GM21825 (cell line): ENCODE results near the gene UBR4.

ENCODE experiments used
- ATAC-seq: cut with Tn5 transposase; IDR thresholded peaks from one replicate; pipeline ENCODE4 v1.9.1; 2021; ENCODE audit warnings: mild to moderate bottlenecking, moderate library complexity; ENCODE audit not compliant: unreplicated experiment

Gene UBR4

DNA sequence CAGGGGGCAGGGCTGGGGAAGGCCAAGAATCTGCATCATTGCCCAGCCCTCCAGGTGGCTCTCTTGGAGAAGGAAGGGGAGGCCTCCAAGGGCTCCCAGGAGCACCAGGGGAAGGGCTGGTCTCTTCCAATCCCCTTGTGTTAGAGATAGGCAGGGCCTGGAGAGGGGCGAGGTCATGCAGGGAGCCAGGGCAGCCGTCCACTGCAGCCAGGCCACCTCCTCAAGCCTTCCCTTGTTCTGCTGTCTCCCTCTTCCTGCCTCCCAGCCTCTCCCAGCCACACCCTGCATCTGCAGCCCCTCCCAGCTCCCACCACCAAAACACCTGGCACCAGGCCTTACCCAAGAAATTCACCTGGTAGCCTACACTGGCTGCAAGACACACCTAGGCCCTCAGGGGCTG is 148.3 kb downstream of the UBR4 start:
- ATAC-seq = no peak

DNA sequence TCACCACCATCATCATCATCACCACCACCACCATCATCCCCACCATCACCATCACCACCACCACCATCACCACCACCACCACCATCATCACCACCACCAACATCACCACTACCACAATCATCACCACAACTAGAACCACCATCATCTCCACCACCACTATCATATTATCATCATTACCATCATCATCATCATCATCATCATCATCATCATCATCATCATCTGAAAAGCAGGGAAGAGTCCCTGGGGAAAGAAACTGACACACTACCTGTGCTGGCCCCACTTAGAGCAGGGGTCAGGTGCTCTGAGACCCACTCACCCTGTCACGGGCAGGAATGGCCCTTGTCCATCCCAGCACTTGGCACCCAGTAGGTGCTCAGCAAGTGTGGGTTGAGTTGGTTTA is 148.7 kb downstream of the UBR4 start:
- ATAC-seq = no peak

DNA sequence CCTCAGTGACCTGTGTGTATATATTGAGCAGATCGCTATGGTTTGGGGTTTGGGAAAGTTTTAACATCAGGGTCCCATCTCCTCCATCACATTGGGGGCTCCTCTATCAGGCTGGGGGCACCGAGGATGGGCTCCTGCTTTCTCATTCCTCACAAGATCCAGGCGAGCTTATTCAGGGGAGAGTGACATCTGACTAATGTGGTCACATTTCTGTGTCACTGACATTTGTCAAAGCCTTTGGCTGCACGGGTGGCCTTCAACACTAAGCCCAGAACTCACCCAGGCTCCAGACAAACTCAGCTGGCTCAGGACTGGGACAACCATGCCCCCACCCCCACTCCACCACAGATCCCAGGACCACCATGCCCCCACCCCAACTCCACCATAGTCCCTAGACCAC is 150.3 kb downstream of the UBR4 start:
- no peak for ATAC-seq

DNA sequence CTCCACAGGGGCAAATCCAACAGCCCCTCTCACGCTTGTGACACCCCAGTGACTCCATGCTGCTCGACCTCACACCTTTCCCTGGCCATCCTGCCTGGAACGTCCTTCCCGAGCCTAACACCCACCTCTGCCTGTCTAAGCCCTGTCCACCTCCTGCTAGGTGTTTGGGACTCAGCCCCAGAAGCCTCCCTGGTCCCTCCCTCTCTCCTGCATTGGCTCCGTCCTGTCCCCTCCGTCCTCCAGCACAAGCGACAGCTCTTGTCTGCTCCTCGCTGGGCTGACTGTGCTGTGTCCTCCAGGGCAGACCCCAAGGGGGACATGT is 151.6 kb downstream of the UBR4 start:
- ATAC-seq = no peak

DNA sequence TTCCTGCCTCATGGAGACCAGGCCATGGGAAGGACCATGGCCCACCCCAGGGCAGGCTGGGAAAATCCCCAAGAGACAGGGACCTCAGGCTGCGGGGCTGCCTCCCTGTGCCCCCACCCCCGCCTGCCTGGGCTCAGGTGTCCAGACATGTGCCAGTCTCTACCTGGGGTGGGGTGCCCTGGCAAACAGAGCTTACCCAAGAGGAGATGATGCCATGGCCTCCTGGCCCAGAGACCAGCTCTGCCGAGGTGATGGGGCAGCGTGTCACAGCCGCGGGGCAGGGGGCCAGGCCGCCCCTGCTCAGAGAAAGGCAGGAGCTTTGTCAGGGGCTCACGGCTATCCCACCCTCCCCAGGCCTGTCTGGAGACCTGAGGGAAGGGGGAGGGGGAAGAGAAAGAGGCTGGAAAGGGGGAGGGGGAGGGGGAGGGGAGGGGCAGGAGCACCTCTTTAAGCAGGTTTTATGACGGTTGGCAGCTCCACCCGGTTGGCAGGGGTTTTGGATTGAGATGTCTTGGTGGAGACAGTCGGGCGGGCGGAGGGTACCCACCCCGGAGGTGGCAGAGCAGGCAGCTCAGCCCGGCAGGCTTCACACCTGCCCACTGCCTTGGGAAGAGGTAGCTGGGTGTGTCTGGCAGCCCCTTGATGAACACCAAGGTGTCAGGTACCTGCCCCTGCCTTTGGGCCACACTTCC is 152.1 kb downstream of the UBR4 start:
- ATAC-seq = no peak

DNA sequence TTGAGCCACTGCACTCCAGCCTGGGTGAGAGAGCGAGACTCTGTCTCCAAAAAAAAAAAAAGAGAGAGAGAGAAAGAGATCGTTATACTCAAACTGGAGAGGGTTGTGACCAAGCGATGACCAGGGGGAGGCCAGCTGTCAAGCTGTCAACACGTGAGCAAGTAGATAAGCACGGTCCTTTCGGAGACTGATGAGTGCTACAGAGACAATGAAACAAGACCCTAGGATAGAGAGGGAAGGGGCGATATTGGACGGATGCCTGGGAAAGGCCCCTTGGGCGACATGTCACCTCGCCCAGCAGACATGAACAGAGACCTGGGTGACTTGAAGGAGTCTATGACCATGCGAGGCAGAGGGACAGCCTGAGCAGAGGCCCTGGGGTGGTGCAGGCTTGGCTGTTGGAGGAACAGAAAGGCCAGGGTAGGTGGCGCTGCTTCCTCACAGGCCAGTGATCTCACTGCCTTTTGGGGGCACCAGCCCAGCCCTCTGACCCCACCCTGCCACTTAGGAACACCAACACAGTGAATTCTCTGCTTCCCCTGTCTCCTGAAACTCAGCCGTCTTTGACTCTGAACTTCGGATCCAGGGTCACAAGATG is 152.8 kb downstream of the UBR4 start:
- ATAC-seq = no peak

DNA sequence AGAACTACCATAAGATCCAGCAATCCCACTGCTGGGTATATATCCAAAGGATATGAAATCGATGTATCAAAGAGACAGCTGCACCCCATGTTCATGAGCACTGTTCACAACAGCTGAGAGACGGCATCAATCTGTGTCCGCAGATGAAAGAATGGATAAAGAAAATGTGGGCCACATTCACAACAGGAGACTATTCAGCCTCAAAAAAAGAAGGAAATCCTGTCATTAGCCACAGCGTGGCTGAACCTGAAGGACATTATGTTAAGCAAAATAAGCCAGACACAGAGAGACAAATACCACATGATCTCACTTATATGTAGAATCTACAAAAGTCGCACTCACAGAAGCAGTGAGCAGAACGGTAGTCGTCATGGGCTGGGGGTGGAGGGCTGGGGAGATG is 154.4 kb downstream of the UBR4 start:
- ATAC-seq = no peak

DNA sequence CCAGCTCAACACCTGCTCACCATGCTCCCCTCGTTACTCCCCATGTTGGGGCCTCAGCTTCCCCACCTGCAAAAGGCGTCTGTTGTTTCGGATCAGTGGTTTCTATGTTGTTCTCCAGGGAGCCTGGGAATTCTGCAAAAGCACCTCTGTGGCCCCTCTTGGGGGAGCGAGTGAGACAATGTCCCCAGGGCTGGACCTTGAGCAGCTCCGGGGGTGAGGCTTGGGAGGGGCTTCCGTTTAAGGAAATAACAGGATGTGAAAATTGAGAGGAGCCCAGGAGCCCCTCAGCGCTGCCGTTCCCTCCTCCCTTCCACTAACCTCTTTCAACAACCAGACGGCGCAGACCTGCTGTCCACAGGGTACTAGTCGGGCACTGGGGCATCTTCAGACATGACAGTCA is 155.1 kb downstream of the UBR4 start:
- ATAC-seq = no peak

DNA sequence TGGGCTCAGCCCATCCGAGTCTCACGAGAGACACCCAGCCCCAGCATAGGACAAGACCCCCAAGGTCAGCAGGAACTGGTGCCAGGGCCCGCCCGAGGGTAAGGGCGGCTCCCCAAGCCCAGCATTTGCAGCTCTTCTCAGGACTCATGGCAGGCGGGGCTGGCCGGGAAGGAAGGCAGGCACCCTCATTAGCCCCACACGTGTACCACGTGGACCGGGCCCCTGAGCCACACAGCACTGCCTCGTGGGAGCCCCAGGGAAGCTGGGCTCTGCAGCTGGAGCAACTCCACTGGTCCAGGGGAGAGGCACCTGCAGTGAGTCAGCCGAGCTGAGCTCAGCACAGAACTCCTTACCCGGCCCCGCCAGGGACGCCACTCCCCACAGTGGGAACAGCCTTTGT is 155.8 kb downstream of the UBR4 start:
- ATAC-seq = no peak

DNA sequence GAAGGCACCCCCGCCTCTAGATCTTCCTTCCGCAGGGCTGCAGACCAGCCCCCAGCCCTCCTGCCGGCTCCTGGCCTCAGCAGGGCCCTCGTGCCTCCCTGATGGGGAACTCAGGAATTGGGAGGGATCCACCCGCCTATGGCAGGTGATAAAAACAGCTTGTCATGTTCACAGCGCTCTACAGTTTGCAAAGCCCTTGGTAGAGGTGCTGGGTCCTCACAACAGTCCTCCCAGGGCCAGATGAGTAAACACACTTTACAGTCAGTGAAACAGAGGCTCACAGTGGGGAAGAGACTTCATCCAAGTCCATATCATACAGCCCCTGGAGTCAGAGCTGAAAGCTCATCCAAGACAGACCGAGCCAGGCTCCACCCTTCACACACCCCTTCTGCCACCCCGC is 156.6 kb downstream of the UBR4 start:
- no peak for ATAC-seq

DNA sequence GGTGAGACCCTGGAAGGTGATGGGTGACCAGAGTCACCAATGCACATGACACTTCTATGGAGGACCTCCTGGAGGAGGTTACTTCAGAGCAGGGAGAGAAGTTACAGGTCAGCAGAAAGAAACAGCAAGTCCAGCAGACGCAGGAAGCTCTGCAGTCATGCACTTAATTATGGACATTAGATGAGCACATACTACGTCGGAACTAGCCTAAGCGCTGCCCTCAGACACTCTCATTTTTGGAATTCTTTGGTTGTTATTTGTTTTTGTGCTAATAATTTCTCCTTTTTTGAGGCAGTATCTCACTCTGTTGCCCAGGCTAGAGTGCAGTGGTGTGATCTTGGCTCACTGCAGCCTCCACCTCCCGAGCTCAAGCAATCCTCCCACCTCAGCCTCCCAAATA is 160.3 kb downstream of the UBR4 start:
- ATAC-seq = no peak

DNA sequence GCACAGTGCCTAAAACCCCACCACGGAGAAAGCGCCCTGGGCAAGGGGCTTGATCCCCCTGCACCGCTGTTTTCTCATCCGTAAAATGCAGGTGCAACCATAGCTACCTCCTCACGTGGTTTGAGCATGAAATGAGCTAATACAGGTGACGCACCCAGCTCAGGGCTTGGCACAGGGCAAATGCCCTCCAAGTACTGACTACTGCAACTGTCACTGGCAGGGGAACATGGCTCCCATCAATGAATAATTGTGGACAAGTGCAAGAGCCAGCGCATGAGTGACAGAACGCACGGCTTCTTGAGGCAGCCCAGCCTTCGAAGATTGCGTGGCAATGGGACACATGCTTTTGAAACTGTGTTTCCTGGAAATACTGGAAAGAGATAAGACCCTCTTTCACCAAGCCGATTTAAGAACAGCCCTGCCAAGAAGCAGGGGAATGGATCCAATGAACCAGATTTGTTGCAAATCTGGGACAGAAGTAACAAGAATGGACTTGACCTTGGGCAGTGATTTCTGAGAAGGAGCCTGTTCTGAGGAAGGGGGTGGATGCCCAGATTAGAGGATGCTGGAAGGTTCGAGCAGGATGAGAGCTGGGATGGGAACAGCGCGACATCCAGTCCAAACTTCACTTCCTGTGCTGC is 160.8 kb downstream of the UBR4 start:
- no peak for ATAC-seq

DNA sequence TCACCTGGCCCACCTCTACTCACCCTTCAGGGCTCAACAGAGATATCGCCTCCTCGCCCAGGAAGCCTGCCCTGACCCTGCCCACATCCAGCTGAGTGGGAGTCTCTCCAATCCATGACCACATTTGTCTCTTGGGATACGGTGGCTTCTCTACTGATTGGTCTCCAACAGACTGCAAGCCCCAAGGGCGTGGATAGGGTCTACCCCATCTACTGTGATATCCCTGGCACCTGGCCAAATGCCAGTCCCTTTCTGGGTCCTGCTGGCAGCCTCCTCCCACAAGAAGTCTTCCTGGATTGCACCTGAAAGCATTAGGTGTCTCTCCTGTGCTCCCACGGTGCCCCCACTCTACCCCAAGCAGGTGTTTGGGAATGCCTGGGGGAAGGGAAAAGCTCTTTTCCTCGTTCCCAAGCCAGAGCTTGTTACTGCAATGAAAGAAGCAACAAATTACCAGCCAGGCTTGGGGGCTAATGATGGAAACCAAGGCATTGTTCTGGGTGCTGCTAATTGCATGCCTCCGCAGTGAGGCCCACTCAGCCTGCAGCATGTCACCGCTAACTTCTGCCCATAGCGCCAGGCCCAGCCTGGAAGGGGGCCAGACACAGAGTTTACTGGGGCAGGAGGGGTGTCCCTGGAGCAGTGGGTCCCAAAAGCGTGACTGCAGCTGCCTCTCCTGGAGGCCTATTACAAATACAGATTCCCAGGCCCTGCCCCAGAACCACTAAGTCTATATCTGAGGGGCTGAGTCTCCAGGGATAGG is 162.9 kb downstream of the UBR4 start:
- ATAC-seq = no peak

DNA sequence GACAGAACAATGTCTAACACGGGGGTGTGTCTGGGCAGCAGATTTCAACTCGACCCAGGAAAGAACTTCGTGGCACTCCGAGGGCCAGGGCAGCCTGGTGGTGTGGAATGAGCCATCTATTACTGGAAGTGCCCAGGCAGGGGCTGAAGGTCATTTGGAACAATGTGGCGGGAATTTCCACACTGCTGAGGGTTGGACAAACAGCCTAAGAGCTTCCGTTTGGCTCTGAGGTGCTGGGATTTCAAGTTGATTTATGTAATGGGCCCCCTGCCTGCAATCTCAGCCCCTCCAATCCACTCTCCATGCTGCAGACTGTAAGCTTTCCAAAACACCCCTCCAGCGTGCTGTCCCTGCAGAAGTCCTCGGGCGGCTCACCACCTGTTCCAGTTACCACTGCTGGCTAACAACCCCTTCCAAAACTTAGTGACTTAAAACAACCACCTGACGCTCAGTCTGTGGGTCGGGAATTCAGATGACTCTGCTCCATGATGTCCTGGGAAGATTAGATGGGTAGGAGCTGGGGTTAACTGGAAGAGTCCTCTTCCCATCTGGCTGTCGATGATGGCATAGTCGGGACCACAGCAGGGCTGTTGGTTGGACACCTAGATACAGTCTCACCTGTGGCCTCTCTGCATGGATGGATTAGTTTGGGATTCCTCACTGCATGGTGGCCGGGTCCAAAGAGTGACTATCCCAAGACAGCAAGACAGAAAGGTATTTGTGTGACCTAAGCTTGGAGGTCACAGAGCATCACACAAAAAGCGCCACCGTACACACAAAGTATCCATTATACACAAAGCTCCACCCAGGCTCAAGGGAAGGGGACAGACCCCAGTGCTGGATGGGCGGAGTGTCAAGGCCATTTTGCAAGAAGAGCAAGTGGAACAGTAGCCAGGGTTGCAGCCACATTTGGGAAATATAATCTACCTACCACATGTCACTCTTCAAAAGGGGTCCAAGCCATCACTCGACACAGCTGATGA is 163.9 kb downstream of the UBR4 start:
- no peak for ATAC-seq

DNA sequence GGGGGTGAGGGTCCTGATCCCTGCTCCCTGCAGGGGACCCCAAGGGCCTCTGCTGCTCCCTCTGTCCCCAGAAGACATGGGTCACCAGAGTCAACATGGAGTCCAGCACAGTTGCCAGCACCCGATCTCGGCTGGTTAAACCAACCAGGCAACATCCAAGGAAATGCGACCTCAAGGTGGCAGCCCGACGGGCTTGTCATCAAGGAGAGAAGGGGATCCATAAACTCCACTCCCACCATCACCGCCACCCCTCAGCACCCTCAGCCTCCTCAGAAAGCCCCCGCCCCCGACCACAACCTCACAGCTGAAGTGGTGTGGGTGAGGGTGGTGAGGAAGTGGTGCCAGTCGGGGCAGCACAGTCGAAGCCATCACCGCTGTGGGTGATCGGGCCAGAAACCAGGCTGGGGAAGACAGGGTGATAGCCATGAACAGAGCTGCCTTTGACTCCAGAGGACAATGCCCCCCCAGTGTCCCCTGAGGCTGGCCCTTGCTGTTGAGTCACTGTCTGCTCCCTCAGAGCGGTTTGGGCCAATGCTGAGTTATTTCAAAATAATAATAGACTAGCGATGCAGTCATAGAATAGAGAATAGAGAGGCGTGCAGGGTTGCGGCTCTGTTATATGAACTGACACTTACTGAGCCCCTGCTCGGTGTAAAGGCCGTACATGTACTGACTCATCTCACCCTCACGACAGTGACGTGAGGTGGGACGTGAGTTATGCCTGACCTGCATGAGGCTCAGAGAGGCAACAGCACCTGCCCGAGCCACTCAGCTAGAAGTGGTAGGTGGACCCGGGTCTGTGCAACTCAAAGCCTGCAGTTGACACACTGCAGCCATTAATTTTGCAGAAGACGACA is 164.9 kb downstream of the UBR4 start:
- ATAC-seq = no peak

DNA sequence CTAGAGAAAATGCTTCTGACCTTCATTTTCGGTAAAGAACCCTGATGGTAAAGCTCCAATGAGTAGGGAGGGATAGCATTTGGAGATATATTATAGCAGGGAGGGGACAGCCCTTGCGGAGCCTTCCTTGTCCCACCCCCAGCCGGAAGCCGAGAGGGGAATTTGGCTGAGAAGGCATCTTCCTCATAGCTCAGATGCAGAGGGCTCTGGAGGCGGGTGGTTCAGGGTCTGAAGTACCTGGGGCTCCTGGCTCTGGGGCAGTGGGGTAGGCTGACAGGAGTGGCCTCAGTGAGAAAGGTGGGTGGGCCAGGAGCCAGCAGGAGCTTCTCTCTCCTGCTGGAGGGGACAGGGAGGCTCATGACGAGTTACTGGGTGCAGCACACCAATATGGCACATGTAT is 165.6 kb downstream of the UBR4 start:
- ATAC-seq = no peak

DNA sequence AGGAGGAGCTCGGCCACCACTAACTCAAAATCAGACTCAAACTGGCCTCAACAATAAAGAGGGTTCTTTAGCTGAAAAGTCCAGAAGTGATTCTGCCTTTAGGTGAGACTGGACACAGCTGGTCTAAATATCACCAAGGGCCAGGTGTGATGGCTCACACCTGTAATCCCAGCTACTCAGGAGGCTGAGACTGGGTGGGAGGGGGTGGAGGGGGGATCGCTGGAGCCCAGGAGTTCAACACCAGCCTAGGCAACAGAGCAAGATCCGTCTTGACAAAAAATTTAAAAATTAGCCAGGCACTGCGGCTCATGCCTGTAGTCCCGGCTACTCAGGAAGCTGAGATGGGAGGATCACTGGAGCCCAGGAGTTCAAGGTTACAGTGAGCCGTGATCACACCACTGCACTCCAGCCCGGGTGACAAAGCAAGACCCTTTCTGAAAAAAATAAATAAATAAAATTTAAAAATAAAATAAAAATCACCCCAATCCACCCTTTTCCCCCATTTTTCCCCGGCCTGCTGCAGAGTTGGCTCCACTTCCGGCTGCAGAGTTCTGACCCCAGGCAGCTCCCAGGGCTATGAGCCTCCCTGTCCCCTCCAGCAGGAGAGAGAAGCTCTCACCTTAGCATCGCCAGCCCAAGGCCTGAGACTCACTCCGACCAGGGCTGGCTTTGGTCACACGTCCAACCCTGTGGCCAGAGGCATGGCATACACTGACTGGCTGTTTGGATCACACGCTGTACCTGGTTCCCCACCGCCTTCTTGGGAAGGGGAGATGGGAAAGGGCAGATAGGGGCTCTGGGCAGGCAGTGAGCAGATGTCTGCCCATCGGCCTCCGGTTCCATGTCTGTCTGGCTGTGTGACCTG is 166.3 kb downstream of the UBR4 start:
- no peak for ATAC-seq

DNA sequence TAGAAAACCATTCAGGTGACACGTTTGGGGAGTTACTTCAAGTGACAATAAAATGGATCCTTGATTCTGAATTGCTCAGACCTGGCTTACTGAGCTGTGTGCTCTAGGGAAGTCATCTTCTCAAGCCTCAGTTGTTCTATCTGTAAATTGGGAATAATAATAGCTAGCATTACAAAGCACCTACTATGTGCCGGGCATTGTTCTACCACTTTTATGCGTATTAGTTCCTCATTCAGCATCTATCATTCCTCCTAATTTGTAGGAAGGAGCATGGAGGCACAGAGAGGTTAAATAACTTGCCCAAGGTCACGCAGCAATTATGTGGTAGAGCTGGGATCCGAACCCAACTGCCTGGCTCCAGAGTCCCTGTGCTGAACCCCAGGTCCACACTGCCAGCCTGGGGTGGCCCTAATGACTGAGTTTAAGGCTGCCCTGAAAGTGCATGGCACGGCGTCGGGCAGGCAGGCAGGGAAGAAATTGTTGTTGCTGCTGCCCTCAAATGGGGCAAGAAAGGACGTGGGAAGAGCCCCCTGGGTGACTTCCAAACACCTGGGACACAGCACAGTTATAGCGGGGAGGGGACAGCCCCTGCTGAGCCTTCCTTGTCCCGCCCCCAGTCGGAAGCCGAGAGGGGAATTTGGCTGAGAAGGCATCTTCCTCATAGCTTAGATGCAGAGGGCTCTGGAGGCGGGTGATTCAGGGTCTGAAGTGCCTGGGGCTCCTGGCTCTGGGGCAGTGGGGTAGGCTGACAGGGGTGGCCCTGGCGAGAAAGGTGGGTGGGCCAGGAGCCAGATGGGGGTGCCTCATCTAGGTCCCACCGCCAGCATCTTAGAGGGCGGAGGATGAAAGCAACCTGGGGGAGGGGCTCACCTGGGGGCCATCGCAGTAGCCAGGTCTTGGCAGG is 167.1 kb downstream of the UBR4 start:
- ATAC-seq = no peak
